IPS-18c (cell line): ENCODE measurements around the gene ADAM12.
A peak's percentile ranks its signal among the peaks of the same experiment; 100 is the strongest.

ENCODE experiments used
- H3K4me3 ChIP-seq: 2 replicates; pipeline ENCODE4 v1.7.0; 2013; ENCODE audit warnings: low read depth, mild to moderate bottlenecking, low read length, moderate library complexity; ENCODE audit not compliant: insufficient read depth
- H3K9me3 ChIP-seq: one replicate; pipeline ENCODE4 v1.6.1; 2013; ENCODE audit warnings: mild to moderate bottlenecking, low read length, moderate library complexity; ENCODE audit not compliant: control insufficient read depth, insufficient read depth

ADAM12 gene, protein sequence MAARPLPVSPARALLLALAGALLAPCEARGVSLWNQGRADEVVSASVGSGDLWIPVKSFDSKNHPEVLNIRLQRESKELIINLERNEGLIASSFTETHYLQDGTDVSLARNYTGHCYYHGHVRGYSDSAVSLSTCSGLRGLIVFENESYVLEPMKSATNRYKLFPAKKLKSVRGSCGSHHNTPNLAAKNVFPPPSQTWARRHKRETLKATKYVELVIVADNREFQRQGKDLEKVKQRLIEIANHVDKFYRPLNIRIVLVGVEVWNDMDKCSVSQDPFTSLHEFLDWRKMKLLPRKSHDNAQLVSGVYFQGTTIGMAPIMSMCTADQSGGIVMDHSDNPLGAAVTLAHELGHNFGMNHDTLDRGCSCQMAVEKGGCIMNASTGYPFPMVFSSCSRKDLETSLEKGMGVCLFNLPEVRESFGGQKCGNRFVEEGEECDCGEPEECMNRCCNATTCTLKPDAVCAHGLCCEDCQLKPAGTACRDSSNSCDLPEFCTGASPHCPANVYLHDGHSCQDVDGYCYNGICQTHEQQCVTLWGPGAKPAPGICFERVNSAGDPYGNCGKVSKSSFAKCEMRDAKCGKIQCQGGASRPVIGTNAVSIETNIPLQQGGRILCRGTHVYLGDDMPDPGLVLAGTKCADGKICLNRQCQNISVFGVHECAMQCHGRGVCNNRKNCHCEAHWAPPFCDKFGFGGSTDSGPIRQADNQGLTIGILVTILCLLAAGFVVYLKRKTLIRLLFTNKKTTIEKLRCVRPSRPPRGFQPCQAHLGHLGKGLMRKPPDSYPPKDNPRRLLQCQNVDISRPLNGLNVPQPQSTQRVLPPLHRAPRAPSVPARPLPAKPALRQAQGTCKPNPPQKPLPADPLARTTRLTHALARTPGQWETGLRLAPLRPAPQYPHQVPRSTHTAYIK

GRCh38 chr10:126387931-126388911 is at the start of gene ADAM12:
Gene ADAM12 (minus strand): TSS chr10:126388477. CDS start chr10:126388145, 332 bp downstream.
- peak within 1 kb of the TSS; percentile 61 for H3K4me3 ChIP-seq
- peaks cover 2% of the 10 kb centered on the region for H3K9me3 ChIP-seq

- no peaks in the 10 kb centered on the region for H3K9me3 ChIP-seq
- no peak overlapping the region for H3K4me3 ChIP-seq
These were observed 49.5 kb upstream of the ADAM12 start for GRCh38 chr10:126437635-126438406.

- Histone ChIP-seq H3K4me3 (no peak overlapping the region), H3K9me3 (no peaks in the 10 kb centered on the region)
These were observed 46.0 kb upstream of the ADAM12 start for GRCh38 chr10:126434235-126434634.

GRCh38 chr10:126433351-126433750 is 45.1 kb upstream of the ADAM12 start:
- no peak overlapping the region for H3K4me3 ChIP-seq
- no peaks in the 10 kb centered on the region for H3K9me3 ChIP-seq

- no peak overlapping the region for H3K4me3 ChIP-seq
- H3K9me3 ChIP-seq = no peaks in the 10 kb centered on the region
These were observed 44.2 kb upstream of the ADAM12 start for GRCh38 chr10:126432507-126432906.

DNA sequence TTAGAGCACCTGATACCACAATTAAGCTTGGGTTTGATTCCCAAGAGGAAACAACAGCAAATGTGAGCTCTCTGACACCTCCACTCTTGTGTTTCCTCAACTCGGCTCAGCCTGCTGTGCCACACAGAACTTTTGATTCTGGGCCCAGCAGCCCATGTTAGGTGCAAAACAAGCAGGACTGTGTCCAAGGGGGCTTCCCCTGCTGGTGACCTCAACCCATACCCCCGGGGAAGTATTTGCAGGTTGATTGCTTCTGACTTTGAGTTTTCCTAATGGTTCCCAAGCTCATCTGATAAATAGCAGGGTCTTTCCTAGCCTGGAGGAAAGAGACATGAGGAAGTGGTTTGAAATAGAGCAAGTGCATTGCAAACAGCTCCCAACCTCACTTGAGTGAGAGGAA is 43.5 kb upstream of the ADAM12 start:
- H3K9me3 ChIP-seq = no peaks in the 10 kb centered on the region
- no peak overlapping the region for H3K4me3 ChIP-seq

- H3K4me3 ChIP-seq = no peak overlapping the region
- no peaks in the 10 kb centered on the region for H3K9me3 ChIP-seq
These were observed 42.2 kb upstream of the ADAM12 start for GRCh38 chr10:126430512-126430911.

DNA sequence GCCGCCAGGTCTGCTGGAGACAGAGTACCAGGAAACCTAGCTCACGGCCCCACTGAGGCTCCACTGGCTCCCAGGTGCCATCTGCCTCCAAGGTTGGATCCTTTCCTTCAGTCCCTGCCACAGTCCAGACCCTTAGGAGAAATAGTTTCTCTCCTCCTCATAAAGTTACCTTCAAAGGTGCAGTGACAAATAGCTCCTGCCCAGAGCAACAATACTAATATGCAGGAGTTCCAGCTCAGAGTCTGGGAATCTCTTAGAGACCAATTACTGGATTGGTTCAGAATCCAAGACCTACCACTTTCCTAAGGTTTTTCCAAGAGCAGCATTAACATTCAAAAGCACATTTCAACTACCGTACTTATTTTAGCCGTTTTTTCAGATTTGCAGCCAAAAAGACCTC is 41.0 kb upstream of the ADAM12 start:
- Histone ChIP-seq H3K4me3 (no peak overlapping the region), H3K9me3 (no peaks in the 10 kb centered on the region)

DNA sequence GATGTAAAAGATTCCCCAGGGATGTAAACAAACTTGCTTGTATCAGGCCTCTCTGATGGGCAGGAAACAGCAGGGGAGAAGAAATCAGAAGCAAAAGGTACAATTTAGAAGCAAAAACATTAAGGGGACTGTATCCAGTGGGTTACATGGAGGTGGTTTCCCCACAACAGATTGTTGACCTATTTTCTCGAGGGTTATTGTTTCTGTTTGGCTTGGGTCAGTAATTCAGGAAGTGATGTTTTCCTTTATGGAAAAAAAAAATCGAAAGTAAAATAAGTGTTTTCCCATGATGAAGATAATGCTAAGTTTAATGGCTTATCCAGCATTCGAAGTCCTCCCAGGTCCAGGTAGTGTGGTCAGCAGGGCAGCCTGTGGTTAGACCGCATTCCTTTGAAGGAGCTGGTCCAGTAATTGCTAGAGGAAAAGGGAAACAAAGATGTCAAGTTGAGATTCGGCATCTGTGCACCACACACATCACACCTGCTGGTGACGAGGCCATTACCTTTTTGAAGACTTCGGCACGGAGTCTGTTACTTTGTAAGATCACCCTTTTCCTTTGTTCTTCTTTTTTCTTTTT is 37.3 kb upstream of the ADAM12 start:
- Histone ChIP-seq H3K4me3 (no peak overlapping the region), H3K9me3 (peaks cover 2% of the 10 kb centered on the region)

GRCh38 chr10:126425032-126425431 is 36.8 kb upstream of the ADAM12 start:
- Histone ChIP-seq H3K9me3 (peaks cover 2% of the 10 kb centered on the region), H3K4me3 (no peak overlapping the region)

GRCh38 chr10:126423732-126424491 is 35.6 kb upstream of the ADAM12 start:
- peaks cover 2% of the 10 kb centered on the region for H3K9me3 ChIP-seq
- H3K4me3 ChIP-seq = no peak overlapping the region

DNA sequence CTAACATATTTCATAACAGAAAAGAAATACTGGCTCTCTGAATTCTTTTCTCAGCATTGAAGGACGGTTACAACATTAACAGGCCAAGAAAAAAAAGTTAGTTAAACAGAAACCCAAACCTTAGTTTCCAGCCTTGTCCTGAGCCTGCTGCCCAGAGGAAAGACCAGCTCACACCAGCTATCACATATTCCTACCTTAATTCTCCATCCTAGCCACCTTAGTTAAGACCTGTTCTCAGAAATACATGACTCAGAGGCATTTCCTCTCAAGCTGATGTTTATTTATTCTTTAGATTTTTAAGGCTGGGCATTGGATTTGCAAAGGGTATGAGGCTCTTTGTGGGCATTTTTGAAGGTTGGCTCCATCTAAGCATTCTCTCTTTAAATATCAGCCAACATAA is 34.3 kb upstream of the ADAM12 start:
- Histone ChIP-seq H3K4me3 (no peak overlapping the region), H3K9me3 (peaks cover 2% of the 10 kb centered on the region)

DNA sequence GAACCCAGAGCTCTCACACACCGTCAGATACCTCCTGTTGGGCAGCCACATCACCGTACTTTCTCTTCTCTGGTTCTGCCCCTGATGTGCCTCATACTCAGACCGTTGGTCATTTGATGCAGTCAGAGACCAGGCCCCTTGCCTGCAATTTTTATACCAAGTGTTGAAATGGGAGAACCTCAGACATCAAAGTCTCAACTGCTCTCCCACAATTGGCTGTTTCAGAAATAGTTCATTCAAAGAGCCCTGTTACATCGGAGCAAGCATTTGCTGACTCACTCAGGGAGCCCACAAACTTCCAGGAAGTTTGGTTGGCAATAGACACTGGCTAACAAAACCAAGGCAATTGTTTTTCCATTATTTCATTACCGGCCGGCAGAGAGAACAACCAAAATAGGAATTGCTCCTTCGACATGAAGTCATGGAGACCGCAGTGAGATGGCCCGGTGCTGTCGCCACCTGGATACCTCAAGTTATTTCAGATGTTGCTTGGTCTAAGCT is 33.5 kb upstream of the ADAM12 start:
- H3K9me3 ChIP-seq = peaks cover 2% of the 10 kb centered on the region
- no peak overlapping the region for H3K4me3 ChIP-seq

- no peak overlapping the region for H3K4me3 ChIP-seq
These were observed 32.5 kb upstream of the ADAM12 start for GRCh38 chr10:126420567-126421300.

More at GRCh38 chr10:126420567-126421300, 32.5 kb upstream of the ADAM12 start:
- H3K9me3 ChIP-seq = peaks cover 4% of the 10 kb centered on the region
